WTC11 (cell line): ENCODE data around the gene CXCL17. TPM values are rescaled to one million over a fixed set of nuclear protein-coding genes. Genes with fewer than 3 reads are reported as not detected.

Source experiments
- ATAC-seq: fragments of 200-7000 bp; cut with Tn5 transposase; 2 replicates; pipeline ENCODE4 v1.10.0; 2021; ENCODE audit warnings: mild to moderate bottlenecking, moderate library complexity
- CTCF ChIA-PET: fragments of 300-600 bp; sonication (Branson Sonifier 250); formaldehyde crosslinking; loops from one replicate; lab custom pipeline; 2021; ENCODE audit warnings: antibody characterized with exemption; lab: Charles Lee
- POLR2A ChIA-PET: fragments of 350-600 bp; sonication (Branson Sonifier 250); formaldehyde crosslinking; loops from one replicate; lab custom pipeline; 2021; ENCODE audit warnings: antibody characterized with exemption; lab: Charles Lee
- DNase-seq: peaks from one replicate; pipeline ENCODE4 v3.0.0; 2021; ENCODE audit warnings: low spot score
- H3K27ac Mint-ChIP-seq: 2 replicates; pipeline ENCODE4 v1.8.0; 2021; ENCODE audit warnings: mixed read lengths
- H3K27me3 Mint-ChIP-seq: 2 replicates; pipeline ENCODE4 v1.8.0; 2021; ENCODE audit warnings: low read depth, mild to moderate bottlenecking, moderate library complexity, mixed read lengths
- H3K36me3 Mint-ChIP-seq: 2 replicates; pipeline ENCODE4 v1.8.0; 2021; ENCODE audit warnings: mixed read lengths
- H3K4me1 Mint-ChIP-seq: 2 replicates; pipeline ENCODE4 v1.8.0; 2022; ENCODE audit warnings: mixed read lengths
- H3K4me3 Mint-ChIP-seq: 2 replicates; pipeline ENCODE4 v1.8.0; 2021; ENCODE audit warnings: mild to moderate bottlenecking, moderate library complexity, mixed read lengths
- H3K9me3 Mint-ChIP-seq: 2 replicates; pipeline ENCODE4 v1.8.0; 2021; ENCODE audit warnings: mixed read lengths
- ESRRA ChIP-seq: sonication (generic); formaldehyde crosslinking; IDR thresholded peaks from 2 replicates; pipeline ENCODE4 v1.8.1; 2022; ENCODE audit warnings: mild to moderate bottlenecking, missing genetic modification reagents, borderline replicate concordance
- ETV6 ChIP-seq: sonication (generic); formaldehyde crosslinking; IDR thresholded peaks from 2 replicates; pipeline ENCODE4 v1.8.1; 2022; ENCODE audit warnings: mild to moderate bottlenecking, missing genetic modification reagents
- KAT7 ChIP-seq: sonication (generic); formaldehyde crosslinking; IDR thresholded peaks from 2 replicates; pipeline ENCODE4 v1.8.1; 2023; ENCODE audit warnings: missing genetic modification reagents, mild to moderate bottlenecking, borderline replicate concordance
- MYBL2 ChIP-seq: sonication (generic); formaldehyde crosslinking; IDR thresholded peaks from 2 replicates; pipeline ENCODE4 v1.8.1; 2023; ENCODE audit warnings: mild to moderate bottlenecking, moderate library complexity, missing genetic modification reagents
- NR3C1 ChIP-seq: sonication (generic); formaldehyde crosslinking; conservative IDR thresholded peaks from 2 replicates; pipeline ENCODE4 v1.8.1; 2023; ENCODE audit warnings: low read depth, mild to moderate bottlenecking, missing genetic modification reagents
- RELA ChIP-seq: sonication (generic); formaldehyde crosslinking; IDR thresholded peaks from 2 replicates; pipeline ENCODE4 v1.8.1; 2022; ENCODE audit warnings: missing genetic modification reagents, mild to moderate bottlenecking, borderline replicate concordance
- SMAD3 ChIP-seq: sonication (generic); formaldehyde crosslinking; IDR thresholded peaks from 2 replicates; pipeline ENCODE4 v1.8.0; 2022; ENCODE audit warnings: missing genetic modification reagents, mild to moderate bottlenecking, borderline replicate concordance
- total RNA-seq: library from RNA; stranded (reverse); gene quantifications from 3 replicates; pipeline ENCODE4 v1.2.3, GENCODE V29; 2021
- TF ChIP-seq, protein P1 (sequence below): sonication (generic); formaldehyde crosslinking; IDR thresholded peaks from 2 replicates; pipeline ENCODE4 v1.8.1; 2022; ENCODE audit warnings: mild to moderate bottlenecking, missing genetic modification reagents, moderate library complexity, borderline replicate concordance
- TF ChIP-seq, protein P2 (sequence below): sonication (generic); formaldehyde crosslinking; IDR thresholded peaks from 2 replicates; pipeline ENCODE4 v1.8.0; 2023; ENCODE audit warnings: missing genetic modification reagents
- TF ChIP-seq, protein P3 (sequence below): sonication (generic); formaldehyde crosslinking; IDR thresholded peaks from 2 replicates; pipeline ENCODE4 v1.8.0; 2023; ENCODE audit warnings: mild to moderate bottlenecking, missing genetic modification reagents
- TF ChIP-seq, protein P4 (sequence below): sonication (generic); formaldehyde crosslinking; conservative IDR thresholded peaks from 2 replicates; pipeline ENCODE4 v1.8.1; 2023; ENCODE audit warnings: mild to moderate bottlenecking, low read depth, missing genetic modification reagents, moderate library complexity
- TF ChIP-seq, protein P5 (sequence below): sonication (generic); formaldehyde crosslinking; IDR thresholded peaks from 2 replicates; pipeline ENCODE4 v1.8.1; 2023; ENCODE audit warnings: mild to moderate bottlenecking, missing genetic modification reagents, borderline replicate concordance

Gene CXCL17
- total RNA-seq, 1 experiment from 2014 or later, result not detected

DNA sequence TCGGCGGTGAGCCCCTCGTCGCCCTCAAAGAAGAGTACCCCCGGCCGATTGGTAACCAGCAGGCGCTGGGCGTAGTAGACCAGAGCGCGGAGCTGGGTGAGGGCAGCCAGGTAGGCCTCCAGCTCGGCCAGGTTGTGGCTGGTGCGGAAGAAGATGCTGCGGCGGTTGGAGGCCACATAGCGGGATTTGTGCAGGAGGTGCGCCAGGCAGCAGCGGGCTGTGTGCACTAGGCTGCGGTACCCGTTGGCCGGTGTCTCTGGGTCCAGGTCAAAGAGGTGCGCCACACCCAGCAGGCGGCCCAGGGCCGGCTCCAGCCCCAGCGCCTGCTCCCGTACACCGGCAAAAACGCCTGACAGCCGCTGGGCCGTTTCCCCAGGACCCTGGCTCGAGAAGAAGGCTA is 32.4 kb downstream of the CXCL17 start:
- Mint-ChIP-seq H3K36me3 (0 out of 2 replicates have a peak, but pooled peaks cover 6% of the 10 kb centered on the region), H3K27me3 (peaks cover 90% of the 10 kb centered on the region), H3K27ac (no peak overlapping the region), H3K9me3 (no peaks in the 10 kb centered on the region), H3K4me3 (no peak overlapping the region), H3K4me1 (peaks cover 15% of the 10 kb centered on the region)
- DNase-seq (no peak), ATAC-seq (no peak)
- ChIA-PET POLR2A (interaction anchor here (1.1 kb wide), 1 partner anchor 10 kb away, joined by 3 read pairs; no protein-coding TSS in a partner anchor), CTCF (interaction anchor here (1.0 to 3.3 kb wide), 5 partner anchors 9 to 30 kb away, joined by 3 to 16 read pairs (median 5); no protein-coding TSS in a partner anchor)
- TF ChIP-seq RELA (CRISPR knock-in tag) (no peak), ESRRA (CRISPR knock-in tag) (no peak), NR3C1 (no peak), ETV6 (CRISPR knock-in tag) (no peak), SMAD3 (CRISPR knock-in tag) (no peak), KAT7 (no peak)
- TF ChIP-seq, protein P1, sequence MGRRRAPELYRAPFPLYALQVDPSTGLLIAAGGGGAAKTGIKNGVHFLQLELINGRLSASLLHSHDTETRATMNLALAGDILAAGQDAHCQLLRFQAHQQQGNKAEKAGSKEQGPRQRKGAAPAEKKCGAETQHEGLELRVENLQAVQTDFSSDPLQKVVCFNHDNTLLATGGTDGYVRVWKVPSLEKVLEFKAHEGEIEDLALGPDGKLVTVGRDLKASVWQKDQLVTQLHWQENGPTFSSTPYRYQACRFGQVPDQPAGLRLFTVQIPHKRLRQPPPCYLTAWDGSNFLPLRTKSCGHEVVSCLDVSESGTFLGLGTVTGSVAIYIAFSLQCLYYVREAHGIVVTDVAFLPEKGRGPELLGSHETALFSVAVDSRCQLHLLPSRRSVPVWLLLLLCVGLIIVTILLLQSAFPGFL (CRISPR knock-in tag), result no peak
- TF ChIP-seq, protein P2, sequence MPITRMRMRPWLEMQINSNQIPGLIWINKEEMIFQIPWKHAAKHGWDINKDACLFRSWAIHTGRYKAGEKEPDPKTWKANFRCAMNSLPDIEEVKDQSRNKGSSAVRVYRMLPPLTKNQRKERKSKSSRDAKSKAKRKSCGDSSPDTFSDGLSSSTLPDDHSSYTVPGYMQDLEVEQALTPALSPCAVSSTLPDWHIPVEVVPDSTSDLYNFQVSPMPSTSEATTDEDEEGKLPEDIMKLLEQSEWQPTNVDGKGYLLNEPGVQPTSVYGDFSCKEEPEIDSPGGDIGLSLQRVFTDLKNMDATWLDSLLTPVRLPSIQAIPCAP (CRISPR knock-in tag), result no peak
- TF ChIP-seq, protein P3, sequence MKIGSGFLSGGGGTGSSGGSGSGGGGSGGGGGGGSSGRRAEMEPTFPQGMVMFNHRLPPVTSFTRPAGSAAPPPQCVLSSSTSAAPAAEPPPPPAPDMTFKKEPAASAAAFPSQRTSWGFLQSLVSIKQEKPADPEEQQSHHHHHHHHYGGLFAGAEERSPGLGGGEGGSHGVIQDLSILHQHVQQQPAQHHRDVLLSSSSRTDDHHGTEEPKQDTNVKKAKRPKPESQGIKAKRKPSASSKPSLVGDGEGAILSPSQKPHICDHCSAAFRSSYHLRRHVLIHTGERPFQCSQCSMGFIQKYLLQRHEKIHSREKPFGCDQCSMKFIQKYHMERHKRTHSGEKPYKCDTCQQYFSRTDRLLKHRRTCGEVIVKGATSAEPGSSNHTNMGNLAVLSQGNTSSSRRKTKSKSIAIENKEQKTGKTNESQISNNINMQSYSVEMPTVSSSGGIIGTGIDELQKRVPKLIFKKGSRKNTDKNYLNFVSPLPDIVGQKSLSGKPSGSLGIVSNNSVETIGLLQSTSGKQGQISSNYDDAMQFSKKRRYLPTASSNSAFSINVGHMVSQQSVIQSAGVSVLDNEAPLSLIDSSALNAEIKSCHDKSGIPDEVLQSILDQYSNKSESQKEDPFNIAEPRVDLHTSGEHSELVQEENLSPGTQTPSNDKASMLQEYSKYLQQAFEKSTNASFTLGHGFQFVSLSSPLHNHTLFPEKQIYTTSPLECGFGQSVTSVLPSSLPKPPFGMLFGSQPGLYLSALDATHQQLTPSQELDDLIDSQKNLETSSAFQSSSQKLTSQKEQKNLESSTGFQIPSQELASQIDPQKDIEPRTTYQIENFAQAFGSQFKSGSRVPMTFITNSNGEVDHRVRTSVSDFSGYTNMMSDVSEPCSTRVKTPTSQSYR (CRISPR knock-in tag), result no peak
- TF ChIP-seq, protein P4, sequence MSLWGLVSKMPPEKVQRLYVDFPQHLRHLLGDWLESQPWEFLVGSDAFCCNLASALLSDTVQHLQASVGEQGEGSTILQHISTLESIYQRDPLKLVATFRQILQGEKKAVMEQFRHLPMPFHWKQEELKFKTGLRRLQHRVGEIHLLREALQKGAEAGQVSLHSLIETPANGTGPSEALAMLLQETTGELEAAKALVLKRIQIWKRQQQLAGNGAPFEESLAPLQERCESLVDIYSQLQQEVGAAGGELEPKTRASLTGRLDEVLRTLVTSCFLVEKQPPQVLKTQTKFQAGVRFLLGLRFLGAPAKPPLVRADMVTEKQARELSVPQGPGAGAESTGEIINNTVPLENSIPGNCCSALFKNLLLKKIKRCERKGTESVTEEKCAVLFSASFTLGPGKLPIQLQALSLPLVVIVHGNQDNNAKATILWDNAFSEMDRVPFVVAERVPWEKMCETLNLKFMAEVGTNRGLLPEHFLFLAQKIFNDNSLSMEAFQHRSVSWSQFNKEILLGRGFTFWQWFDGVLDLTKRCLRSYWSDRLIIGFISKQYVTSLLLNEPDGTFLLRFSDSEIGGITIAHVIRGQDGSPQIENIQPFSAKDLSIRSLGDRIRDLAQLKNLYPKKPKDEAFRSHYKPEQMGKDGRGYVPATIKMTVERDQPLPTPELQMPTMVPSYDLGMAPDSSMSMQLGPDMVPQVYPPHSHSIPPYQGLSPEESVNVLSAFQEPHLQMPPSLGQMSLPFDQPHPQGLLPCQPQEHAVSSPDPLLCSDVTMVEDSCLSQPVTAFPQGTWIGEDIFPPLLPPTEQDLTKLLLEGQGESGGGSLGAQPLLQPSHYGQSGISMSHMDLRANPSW (CRISPR knock-in tag), result no peak
- TF ChIP-seq, protein P5, sequence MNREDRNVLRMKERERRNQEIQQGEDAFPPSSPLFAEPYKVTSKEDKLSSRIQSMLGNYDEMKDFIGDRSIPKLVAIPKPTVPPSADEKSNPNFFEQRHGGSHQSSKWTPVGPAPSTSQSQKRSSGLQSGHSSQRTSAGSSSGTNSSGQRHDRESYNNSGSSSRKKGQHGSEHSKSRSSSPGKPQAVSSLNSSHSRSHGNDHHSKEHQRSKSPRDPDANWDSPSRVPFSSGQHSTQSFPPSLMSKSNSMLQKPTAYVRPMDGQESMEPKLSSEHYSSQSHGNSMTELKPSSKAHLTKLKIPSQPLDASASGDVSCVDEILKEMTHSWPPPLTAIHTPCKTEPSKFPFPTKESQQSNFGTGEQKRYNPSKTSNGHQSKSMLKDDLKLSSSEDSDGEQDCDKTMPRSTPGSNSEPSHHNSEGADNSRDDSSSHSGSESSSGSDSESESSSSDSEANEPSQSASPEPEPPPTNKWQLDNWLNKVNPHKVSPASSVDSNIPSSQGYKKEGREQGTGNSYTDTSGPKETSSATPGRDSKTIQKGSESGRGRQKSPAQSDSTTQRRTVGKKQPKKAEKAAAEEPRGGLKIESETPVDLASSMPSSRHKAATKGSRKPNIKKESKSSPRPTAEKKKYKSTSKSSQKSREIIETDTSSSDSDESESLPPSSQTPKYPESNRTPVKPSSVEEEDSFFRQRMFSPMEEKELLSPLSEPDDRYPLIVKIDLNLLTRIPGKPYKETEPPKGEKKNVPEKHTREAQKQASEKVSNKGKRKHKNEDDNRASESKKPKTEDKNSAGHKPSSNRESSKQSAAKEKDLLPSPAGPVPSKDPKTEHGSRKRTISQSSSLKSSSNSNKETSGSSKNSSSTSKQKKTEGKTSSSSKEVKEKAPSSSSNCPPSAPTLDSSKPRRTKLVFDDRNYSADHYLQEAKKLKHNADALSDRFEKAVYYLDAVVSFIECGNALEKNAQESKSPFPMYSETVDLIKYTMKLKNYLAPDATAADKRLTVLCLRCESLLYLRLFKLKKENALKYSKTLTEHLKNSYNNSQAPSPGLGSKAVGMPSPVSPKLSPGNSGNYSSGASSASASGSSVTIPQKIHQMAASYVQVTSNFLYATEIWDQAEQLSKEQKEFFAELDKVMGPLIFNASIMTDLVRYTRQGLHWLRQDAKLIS, result no peak

DNA sequence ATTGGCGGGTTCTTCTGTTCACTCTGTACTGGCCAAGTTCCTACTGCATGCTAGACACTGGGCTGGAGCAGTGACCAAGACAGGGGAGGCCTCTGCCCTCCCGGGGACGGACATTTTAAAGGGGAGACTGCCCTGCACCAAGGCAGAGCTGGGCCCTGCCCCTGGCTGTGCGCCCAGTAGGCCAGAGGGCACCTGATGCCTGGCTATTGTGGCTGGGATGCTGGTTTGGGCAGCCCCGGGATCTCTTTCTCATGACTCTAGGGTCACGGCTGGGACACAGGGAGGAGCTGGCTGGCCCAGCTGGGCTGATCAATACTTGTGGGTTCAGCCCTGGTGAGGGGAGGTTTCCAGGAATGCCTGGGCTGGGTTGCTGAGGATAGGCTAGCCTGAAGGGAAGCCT is 33.3 kb downstream of the CXCL17 start:
- H3K9me3 Mint-ChIP-seq, result no peaks in the 10 kb centered on the region
- 0 out of 2 replicates have a peak, but pooled peaks cover 8% of the 10 kb centered on the region for H3K36me3 Mint-ChIP-seq
- ChIA-PET POLR2A (interaction anchor here (1.1 kb wide), 1 partner anchor 11 kb away, joined by 3 read pairs; no protein-coding TSS in a partner anchor), CTCF (interaction anchor here (1.2 to 1.6 kb wide), 3 partner anchors 11 to 31 kb away, joined by 3 to 8 read pairs (median 4); no protein-coding TSS in a partner anchor)
- no peak for ATAC-seq
- DNase-seq, result no peak
- H3K27me3 Mint-ChIP-seq, result peaks cover 87% of the 10 kb centered on the region
- TF ChIP-seq MYBL2 (CRISPR knock-in tag), result no peak
- TF ChIP-seq, protein P2 (CRISPR knock-in tag), result no peak
- peaks cover 15% of the 10 kb centered on the region for H3K4me1 Mint-ChIP-seq
- no peak overlapping the region for H3K4me3 Mint-ChIP-seq
- H3K27ac Mint-ChIP-seq, result no peak overlapping the region
